GM12872 (cell line): Measurements from ENCODE around the gene NEAT1.

Source experiments
- TF ChIP-seq, protein P1 (sequence below): IDR thresholded peaks from 3 replicates; pipeline ENCODE4 v1.5.1; 2011; ENCODE audit warnings: low read depth, mild to moderate bottlenecking, low read length, moderate library complexity; ENCODE audit not compliant: insufficient read depth

NEAT1 gene

DNA sequence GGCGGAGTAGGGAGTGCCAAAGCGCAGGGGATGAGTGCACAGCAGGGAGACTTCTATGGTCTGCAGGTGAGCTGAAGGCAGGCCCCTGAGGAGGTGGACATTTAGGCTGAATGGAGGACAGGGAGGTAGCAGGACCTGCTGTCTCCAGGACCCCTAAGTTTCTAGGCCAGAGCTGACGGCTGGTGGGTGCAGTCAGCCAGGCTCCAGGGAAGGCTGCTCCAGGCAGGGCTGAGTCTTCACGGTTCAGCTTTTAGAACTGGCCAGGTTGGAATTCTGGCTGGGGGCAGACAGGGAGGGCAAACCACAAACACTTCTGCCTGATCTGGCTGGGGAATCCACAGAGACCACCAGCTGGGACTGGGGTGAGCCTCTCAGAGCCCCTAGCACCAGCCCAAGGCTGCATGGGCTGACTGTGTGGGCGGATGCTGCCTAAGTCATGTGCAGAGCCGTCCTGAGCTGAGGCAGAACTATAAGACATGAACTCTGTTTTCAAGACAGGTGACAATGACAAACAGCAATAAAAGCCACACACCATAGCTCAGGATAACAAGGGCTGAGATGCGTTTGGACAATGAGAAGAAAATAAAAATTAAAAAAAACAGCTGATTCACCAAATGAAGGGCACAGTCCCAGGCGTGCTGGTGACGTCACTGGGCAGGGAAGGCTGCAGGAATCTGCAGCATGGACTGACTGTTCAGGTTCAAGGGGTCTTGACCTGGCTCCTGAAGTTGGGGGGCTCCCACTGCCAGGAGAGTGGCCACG lies 65.9 kb downstream of the NEAT1 start:
- TF ChIP-seq, protein P1, sequence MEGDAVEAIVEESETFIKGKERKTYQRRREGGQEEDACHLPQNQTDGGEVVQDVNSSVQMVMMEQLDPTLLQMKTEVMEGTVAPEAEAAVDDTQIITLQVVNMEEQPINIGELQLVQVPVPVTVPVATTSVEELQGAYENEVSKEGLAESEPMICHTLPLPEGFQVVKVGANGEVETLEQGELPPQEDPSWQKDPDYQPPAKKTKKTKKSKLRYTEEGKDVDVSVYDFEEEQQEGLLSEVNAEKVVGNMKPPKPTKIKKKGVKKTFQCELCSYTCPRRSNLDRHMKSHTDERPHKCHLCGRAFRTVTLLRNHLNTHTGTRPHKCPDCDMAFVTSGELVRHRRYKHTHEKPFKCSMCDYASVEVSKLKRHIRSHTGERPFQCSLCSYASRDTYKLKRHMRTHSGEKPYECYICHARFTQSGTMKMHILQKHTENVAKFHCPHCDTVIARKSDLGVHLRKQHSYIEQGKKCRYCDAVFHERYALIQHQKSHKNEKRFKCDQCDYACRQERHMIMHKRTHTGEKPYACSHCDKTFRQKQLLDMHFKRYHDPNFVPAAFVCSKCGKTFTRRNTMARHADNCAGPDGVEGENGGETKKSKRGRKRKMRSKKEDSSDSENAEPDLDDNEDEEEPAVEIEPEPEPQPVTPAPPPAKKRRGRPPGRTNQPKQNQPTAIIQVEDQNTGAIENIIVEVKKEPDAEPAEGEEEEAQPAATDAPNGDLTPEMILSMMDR = no peak

DNA sequence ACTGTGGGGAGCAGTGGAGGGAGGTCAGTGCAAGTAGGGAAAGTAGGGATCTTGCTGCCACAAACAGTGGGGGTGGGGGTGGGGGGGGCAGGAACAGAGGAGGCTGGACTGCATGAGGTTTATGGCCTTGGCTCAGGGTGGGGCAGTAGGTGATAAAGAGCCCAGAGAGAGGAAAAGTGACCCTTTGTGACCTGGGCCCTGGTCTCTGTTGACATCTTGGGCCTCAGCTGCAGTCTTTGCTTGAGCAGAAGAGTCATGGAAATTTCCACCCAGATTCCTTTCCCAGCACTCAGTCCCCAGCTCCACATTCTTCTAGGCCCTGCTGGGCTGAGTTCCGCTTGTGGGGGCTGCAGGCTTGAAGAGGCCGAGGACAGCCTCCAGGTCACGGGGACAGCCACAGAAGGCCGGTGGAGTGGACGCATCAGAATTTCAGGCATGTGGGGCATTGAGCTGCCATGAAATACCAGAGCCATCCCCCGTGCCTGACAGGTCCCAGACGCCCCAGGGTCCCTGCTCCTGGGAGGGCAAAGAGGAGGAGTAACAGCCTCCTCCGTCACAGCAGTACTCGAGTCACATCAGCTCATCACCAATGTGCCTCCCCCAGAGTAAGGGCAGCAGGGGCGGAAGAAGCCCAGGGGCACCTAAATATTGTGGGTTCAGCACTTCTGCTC lies 66.6 kb downstream of the NEAT1 start:
- TF ChIP-seq, protein P1 = no peak

DNA sequence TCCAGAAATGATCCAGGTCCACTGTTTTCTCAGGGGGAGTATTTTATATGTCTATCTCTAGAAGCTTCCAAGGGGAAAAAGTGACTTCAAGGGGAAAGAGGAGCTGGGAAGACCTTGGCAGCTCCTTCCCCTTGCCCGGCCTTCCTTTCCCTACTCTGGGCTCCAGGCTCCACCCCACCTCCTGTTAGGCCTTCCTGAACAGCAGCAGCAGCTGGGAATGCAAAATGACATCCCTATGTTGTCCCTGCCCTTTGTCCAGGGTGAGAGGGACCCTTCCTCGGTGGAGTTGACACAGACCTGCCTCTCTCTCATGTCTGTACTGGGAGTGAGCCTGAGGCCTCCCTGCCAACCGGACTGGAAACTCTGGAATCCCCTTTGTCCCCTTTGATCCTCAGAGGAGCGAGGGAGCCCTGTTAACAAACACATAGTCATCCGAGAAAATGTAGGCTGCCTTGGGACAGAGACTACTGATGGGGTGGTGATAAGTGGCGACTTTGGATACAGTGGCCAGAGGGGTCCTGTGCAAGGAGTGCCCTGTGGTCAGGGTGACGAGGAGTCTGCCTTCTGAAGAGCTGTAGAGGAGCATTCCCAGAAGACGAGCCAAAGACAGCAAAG lies 67.2 kb downstream of the NEAT1 start:
- TF ChIP-seq, protein P1 = no peak

DNA sequence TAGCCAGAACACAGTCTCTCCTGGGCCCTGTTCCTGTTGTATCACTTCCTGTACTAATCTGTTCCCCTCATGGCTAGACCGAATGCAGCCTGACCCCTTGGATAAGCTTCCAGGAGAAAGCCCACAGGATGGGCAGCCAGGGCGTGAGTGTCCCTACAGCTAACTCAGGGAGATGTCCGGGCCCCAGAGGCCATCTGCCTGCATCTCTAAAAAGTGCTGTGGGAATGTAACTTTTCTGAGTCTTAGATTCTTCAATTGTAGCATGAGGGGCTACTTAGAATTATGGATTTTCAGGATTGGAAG lies 68.5 kb downstream of the NEAT1 start:
- TF ChIP-seq, protein P1 = no peak

DNA sequence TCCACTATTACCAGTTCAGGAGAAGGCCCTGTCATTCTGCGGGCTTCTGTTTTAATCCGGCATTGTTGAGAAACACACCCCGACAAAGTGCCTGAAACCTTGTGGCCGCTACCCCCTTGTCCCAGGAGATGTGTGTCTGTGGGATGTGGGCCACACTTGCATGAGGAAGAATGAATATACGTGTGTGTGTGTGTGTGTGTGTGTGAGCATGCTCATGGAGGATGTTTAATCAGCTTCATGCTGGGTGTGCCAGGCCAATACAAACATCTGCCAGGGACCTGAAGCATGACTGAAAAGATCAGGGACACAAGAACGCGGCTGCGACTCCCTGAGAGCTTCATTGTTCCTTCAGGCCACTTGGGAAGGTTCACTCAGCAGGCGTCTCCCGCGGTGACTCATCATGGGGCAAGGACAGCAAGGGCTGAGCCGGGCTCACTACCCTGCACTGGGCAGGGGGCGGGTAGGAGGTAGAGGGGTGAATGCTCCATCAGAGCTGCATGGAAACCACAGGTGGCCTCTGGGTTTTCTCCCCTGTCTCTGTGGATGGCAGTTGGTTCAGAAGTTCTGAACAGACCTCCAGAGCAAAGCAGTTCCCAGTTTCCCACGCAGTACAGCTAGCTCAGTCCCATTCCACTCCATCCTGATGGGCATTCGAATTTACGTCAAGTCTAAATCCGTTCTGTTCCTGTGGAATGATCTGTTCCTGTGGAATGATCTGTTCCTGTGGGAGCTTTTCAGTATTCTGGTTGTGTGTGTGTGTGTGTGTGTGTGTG lies 69.2 kb downstream of the NEAT1 start:
- TF ChIP-seq, protein P1 = no peak

DNA sequence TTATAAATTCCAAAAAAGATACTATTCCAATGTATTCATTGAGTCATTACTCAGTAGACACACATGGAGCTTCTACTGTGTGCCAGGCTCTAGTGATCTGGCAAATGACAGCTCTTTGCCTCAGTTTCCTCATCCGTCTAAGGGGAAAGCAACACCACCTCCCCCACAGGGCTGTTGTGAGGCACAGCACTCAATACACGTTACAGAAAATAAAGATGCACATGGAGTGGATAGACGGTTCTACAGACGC lies 69.7 kb downstream of the NEAT1 start:
- TF ChIP-seq, protein P1 = no peak

DNA sequence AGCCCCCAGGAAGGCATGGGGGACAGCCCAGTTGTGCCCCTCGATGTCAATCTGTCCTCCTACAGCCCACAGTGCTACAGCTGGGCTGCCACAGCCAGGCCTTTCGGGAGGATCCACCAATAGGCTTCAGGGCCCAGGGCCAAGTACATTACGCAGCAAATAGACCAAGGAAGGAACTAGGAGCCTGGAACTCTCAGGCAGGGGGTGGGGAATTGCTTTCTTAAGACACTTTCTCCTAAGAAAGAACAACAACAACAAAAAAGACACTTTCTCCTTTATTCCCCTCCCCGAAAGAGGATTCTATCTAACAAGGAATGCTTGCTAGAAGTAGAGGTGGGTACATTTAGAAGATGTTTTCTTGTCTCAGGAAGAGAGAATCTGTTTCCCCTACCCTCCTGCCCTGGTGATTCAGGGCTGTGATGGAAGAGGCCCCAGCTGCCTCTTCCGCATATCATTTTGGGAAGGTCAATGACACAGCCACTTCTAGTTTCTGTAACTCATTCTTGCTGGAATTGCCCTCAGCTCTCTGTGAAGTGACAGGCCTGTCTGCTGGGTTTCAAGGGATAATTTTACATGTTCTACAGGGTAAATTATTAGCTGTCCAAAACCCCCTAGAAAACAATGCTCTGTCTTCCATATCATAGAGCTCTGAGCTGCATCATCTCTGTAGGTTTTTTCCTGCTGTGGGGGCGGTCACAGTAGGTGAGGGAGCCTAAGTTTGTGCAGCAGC lies 70.2 kb downstream of the NEAT1 start:
- TF ChIP-seq, protein P1 = no peak
